A549 (cell line): ENCODE measurements around the gene TMEM222. TPM values are rescaled to one million over a fixed set of nuclear protein-coding genes. Genes with fewer than 3 reads are reported as not detected.

Experiments
- polyA plus RNA-seq, 4 experiments: library from polyadenylated mRNA; depleted of rRNA in 3 of 4; stranded (reverse); fragments of >200 nt; fragmentation: RNase III in 1 of 4; extraction: RNeasy Plus Mini Kit Qiagen cat#74134 plus additional on column Dnase treatment in 1 of 4; gene quantifications; 2 replicates in 3 of 4; 3 replicates in 1 of 4; pipeline ENCODE4 v1.2.3, GENCODE V29; 2011 to 2017
- small RNA-seq, 6 experiments: library from RNA; depleted of rRNA; stranded (forward); fragments of <200 nt; gene quantifications; one replicate each; pipeline ENCODE3, GENCODE V24; 2012

Gene TMEM222
- polyA plus RNA-seq, 2 of the 4 experiments (the other 2 are of a cell fraction), result 28.4 to 30.0 TPM

Small RNAs within 50 kb of the gene (small RNA-seq; reads per million reads assigned to genes)
- 0 to 463 (median 1.3) reads per million in 6 experiments for gene RNU6-48P

Other genes starting within 250 kb of the TMEM222 start
- gene SLC9A1, start 167.0 kb upstream of the TMEM222 start, polyA plus RNA-seq (2011; rRNA removed), result 8.0 and 11.1 TPM in 2 replicates
- 7.3 to 7.5 TPM (median 7.4 TPM) in 3 replicates for gene SLC9A1, start 167.0 kb upstream of the TMEM222 start, polyA plus RNA-seq (2017; fragmentation: RNase III; extraction: RNeasy Plus Mini Kit Qiagen cat#74134 plus additional on column Dnase treatment)
- gene WDTC1, start 87.5 kb upstream of the TMEM222 start, polyA plus RNA-seq (2011; rRNA removed), result 3.8 and 4.0 TPM in 2 replicates
- 6.0 to 7.8 TPM (median 6.9 TPM) in 3 replicates for gene WDTC1, start 87.5 kb upstream of the TMEM222 start, polyA plus RNA-seq (2017; fragmentation: RNase III; extraction: RNeasy Plus Mini Kit Qiagen cat#74134 plus additional on column Dnase treatment)
- 0.50 and 0.80 TPM in 2 replicates for gene SYTL1, start 19.9 kb downstream of the TMEM222 start, polyA plus RNA-seq (2011; rRNA removed)
- gene SYTL1, start 19.9 kb downstream of the TMEM222 start, polyA plus RNA-seq (2017; fragmentation: RNase III; extraction: RNeasy Plus Mini Kit Qiagen cat#74134 plus additional on column Dnase treatment), result 0.50 to 0.76 TPM (median 0.58 TPM) in 3 replicates
- gene MAP3K6, start 44.8 kb downstream of the TMEM222 start, polyA plus RNA-seq (2011; rRNA removed), result 3.6 and 3.7 TPM in 2 replicates
- 7.5 to 8.5 TPM (median 8.3 TPM) in 3 replicates for gene MAP3K6, start 44.8 kb downstream of the TMEM222 start, polyA plus RNA-seq (2017; fragmentation: RNase III; extraction: RNeasy Plus Mini Kit Qiagen cat#74134 plus additional on column Dnase treatment)
- not detected in 2 replicates for gene FCN3, start 52.7 kb downstream of the TMEM222 start, polyA plus RNA-seq (2011; rRNA removed)
- gene FCN3, start 52.7 kb downstream of the TMEM222 start, polyA plus RNA-seq (2017; fragmentation: RNase III; extraction: RNeasy Plus Mini Kit Qiagen cat#74134 plus additional on column Dnase treatment), result not detected in 3 replicates
- not detected in 2 replicates for gene CD164L2, start 61.2 kb downstream of the TMEM222 start, polyA plus RNA-seq (2011; rRNA removed)
- not detected in 3 replicates for gene CD164L2, start 61.2 kb downstream of the TMEM222 start, polyA plus RNA-seq (2017; fragmentation: RNase III; extraction: RNeasy Plus Mini Kit Qiagen cat#74134 plus additional on column Dnase treatment)
- gene GPR3, start 70.5 kb downstream of the TMEM222 start, polyA plus RNA-seq (2011; rRNA removed), result 1.3 and 1.7 TPM in 2 replicates
- 0.64 to 0.95 TPM (median 0.76 TPM) in 3 replicates for gene GPR3, start 70.5 kb downstream of the TMEM222 start, polyA plus RNA-seq (2017; fragmentation: RNase III; extraction: RNeasy Plus Mini Kit Qiagen cat#74134 plus additional on column Dnase treatment)
- 40.8 and 44.9 TPM in 2 replicates for gene WASF2, start 168.0 kb downstream of the TMEM222 start, polyA plus RNA-seq (2011; rRNA removed)
- 22.7 to 23.4 TPM (median 23.4 TPM) in 3 replicates for gene WASF2, start 168.0 kb downstream of the TMEM222 start, polyA plus RNA-seq (2017; fragmentation: RNase III; extraction: RNeasy Plus Mini Kit Qiagen cat#74134 plus additional on column Dnase treatment)